Measurements from ENCODE around the gene TMEM178A.

TMEM178A gene

DNA sequence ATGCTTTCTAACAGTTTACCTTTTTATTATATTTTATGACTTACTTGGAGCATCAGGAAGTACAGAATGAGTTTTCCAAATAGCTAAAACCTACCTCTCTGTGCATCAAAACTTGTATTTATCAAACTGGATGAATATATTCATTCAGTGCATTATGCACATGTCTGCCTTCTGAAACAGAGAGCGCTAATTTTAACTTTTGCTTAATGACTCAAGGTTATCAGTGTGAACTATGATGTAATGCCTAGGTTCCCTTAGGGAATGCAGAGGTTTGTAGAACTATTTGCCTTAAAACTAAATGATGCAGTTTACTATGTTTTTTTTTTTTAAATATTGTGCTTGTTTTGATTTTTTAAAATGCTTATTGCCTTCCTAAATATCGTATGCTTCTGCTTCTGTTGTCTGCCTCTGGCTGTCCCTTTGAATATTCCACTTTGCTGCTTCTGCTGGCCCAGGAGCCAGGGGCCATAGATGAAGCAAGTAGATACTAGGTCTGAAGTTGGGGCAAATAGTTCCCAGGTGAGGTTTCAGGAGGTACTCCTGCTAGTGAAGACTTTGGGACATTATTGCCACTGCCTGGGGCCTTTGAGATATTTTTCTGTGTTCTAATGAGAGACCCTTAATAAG is 16.5 kb downstream of the TMEM178A start:
- DNase-seq, result no peak

DNA sequence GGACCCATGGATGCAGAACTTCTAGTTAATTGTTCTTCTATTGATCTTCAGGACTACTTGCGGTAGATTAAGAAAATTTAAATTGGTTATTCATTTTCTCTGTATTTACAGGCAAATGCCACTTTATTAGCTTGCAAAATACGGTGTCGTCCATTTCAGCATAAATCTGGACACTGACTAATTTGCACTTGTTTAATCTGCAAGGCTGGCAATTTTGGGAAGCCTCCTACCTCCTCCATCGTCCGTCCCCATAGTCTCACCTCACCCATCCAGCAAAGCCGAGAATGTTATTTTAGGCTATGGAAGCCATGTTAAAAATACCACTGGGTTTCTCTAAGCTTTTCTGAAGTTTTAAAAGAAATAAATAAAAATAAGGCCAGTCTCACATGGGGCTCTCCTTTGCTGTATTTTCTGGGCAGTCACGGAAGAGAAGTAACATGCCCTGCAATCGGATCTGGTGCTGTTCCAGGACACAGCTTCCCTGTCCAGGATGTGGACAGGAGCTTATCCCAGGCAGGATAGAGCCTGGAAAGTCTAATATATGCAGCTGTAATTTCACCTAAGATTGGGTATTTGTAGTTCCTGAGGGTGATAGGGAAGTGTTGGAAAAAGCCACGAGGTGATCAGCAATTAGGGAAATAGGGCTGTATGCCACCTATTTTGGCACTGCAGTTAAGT is 17.4 kb downstream of the TMEM178A start:
- no peak for DNase-seq

DNA sequence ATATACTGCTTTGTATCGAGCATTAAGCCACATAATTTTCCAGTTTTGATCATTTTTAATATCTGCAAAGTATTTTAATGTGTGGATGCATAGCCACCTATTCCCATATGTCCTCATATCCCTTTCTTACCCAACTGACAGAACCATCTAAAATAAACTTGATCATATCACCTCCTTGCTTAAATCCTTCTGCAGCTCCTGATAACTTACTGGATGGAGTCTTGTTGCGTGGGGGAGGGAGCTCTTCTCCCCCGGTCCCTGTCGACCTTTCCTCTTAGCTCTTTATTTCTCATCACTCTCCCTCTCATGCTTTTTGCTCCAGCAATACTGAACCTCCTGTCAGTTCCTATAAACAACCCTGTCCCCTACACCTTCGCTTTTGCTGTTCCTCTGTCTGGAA is 18.7 kb downstream of the TMEM178A start:
- no peak for DNase-seq

DNA sequence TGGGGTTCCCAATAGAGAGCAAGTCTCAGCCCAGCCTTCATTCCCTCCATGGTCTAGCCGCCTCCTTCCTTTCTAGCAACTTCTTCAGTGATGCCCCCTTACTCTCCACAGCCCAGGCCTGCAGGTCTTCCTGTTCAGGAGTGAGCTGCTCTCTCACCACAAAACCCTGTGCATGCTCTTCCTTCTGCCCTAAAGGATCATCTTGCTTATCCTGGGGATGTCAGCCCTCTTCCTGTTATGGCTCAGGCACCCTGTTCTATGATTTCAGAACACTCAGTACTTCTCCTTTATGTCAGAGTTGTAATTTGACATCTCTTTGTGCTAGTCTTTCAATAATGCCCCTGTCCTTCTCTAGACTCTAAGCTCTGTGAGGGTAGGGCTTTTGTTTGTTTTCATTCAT is 19.4 kb downstream of the TMEM178A start:
- DNase-seq, result no peak

DNA sequence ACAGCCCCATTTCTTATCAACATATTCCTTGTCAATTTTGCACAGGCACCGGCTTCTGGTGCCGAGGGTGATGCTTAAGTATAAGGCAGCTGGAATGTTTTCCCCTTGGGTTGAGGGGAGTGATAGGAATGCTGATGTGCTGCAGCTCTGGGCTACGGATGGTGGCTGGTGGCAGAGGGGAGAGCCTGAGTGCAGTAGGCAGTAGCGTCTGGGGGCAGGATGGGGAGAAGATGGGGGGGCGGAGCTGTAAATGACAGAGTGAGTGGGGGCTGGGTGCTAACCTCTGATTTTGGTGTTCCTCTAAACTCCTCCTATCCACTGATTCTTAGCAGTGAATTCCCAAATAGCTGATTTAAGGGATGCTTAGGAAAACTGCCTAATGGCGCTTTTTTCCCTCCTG is 20.7 kb downstream of the TMEM178A start:
- DNase-seq, result no peak

DNA sequence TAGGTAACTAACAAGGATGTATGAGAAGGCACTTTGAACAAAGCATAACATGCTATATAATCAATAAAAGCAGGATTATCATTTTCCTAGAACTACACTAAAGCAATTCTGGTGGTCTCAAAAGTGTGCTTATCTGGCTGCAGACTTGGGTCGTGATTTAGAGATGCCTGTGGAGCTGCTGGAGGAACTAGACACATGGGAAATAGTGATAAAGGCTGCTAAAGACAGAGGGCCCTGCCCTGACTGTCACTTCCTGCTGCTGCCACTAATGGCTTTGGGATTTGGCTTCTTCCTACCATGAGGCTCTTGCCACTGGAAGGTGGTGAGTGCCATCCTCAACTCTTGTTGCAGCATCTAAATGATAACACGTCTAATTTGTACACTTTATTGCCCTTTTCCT is 22.5 kb downstream of the TMEM178A start:
- DNase-seq, result no peak

DNA sequence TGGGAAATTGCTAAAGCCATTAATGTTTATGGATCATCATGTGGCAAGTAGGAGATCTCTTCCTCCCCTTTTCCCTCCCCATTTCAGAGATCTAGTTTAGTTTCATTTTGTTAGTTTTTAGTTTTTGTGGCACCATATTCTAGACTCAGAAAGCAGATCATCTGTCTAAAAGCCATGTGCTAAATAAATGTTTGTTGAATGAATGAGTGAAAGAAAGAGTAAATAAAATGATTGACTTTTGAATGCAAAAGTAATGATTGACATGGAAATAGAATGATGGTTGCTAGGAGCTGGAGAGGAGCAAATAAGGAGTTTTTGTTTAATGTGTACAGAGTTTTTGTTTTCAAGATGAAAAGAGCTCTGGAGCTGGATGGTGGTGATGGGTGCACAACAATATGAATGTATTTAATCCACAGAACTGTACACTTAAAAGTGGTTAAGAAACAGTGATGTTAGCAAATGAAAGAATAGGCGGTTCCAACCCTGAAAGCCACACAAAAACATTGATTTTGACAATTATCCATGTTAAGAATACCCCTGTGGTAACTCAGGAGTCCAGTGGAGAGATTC is 23.6 kb downstream of the TMEM178A start:
- peak; percentile 29 for DNase-seq

DNA sequence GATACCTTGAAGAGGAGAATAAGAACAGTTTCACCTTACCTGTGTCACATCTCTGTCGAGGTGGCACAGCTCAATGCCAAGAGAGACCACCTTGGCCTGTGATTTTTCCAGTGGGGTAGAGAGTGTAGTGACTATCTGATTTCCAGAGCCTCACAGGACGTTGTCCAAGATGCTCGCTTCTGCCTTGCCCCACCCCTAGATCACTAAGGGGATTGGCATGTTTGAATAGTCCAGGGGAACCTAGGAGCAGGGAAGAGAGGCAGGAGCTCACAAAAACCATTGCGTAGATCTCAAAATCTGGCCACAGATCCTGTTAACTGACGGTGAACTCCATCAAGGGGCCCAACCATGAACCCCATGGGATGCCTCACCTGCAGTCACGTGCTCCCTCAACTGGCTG is 24.2 kb downstream of the TMEM178A start:
- DNase-seq, result no peak

DNA sequence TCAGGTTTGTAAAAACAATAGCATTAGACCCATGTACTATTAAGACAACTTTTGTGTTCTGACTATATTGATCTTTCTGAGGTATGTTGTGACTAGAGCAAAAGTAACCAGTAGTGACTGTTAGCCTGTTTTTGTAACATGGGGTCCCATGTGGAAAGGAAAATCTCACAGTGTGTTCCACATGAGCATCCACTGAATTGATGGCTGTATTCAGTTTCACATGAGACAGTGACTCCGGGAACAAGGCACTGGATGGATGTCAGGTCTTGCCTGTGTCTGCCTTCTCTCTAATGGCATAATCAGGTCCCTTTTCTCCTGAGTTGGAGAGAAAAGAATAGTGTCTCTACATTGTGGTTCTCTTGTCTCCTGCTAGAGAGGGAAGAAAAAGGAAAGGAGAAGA is 27.5 kb downstream of the TMEM178A start:
- no peak for DNase-seq

DNA sequence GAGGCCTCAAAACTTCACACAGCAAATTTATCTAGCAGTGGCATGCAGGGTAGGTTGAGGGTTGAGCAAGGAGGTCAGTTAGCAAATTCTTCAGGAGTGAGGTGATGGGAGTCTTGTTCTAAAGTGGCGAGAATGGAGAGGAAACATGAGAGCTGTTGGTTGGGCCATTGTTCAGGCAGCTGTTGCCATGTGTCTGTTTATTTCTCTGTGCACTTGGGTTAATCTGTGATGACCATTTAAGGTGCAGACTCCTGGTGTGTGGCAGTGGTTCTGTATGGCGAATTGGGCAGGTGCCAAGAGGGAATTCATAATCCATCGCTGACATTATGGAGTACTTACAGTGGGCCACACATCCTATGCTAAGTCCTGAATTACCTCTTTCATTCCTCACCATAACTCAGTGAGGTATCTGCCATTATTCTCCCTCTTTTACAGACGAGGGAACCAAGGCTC is 30.4 kb downstream of the TMEM178A start:
- peak; percentile 90 for DNase-seq

DNA sequence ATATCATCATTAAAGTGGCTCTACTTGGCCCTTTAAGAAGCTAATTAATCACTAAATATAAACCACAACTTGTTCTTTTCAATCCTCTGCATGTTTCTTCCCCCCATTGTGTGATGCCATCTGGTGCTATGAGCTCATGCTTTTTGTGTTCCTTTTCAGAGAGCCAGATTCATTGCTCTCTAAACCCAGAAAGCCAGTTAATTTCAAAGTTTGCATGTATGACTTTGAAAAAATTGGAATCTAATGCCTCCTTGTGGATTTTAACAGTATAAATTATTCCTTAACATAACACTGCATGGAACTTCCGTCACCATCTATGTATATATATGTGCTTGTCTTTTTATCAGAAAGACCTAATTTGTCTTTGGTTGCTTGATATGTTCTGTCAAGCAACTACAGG is 31.1 kb downstream of the TMEM178A start:
- peak; percentile 45 for DNase-seq

DNA sequence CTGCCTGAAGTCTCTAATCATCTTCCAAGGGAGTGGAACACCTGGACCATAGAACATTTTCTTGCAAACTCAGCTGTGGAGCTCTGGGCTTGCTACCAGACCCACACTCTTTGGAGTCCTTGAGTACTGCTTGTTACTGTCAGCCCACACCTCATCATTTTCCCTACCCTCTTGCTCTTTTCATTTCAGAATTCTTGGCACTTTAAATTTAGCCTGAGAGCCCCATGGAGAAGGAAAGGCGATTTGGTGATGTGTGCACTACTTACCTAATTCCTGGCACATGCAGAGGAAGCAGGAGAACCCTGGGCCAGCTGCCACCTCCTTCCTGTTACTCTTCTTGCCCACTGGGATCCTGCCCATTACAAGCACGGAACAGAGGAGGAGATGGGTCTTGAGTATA is 31.7 kb downstream of the TMEM178A start:
- no peak for DNase-seq

DNA sequence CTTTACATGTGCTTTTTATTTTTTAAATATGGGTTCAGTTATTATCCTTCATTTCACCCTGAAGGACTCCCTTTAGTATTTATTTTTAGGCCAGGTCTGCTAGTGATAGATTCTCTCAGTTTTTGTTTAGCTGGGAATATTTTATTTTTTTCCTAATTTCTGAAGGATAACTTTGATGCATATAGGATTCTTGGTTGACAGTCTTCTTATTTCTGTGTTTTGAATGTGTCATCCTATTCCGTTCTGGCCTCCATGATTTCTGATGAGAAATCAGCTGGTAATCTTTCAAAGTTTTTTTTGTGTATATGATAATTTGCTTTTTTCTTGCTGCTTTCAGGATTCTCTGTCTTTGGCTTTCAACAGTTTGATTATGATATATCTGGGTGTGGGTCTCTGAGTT is 35.4 kb downstream of the TMEM178A start:
- DNase-seq, result no peak

DNA sequence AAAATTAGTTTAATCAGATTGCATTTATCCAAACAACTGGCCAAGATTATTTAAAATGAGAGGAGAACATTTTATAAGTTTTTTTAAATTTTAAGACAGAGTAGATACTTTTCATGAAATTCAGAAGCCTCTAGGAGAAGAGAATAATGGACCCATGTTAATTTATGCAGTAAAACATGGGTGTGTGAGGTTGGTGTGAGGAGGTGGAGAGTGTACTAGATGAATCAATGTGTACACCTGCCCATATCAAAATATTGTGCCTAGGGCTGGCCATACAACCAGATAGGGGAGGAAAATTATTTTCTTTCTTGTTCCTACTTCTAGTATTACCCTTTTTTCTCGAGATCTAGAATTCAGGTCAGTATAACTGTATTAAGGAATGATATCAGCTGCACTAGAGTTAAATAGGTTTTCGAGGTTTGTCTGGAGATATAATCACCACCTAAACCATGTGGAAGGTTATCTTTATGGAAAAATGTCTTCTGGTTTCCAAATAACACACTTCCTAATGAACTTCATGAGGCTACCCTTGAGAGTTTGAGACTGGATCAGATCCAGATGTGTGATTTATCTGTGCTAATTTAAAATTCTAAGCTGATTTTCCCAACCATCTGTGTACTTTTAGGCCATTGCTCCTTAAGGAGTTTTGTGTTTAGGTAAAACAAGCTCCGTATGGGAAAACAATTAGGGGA is 37.6 kb downstream of the TMEM178A start:
- no peak for DNase-seq

DNA sequence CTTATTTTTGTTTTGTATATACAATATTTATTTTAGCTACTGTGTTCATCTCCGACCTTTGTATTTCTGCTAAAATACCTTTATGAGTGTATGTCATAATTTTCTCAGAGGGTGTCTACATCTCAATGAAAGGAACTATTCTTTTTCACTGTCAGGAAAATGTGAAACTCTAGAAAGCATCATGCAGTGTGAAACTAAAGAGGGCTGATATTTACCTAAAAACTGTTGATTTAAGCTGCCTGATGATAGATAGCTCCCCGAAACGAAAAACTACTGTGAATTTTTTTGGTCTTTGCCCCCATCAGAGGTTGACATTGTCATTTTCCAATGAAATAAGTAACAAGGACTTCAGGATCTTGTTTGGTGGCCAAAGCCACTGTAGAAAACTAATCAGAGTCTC is 38.8 kb downstream of the TMEM178A start:
- DNase-seq, result no peak

DNA sequence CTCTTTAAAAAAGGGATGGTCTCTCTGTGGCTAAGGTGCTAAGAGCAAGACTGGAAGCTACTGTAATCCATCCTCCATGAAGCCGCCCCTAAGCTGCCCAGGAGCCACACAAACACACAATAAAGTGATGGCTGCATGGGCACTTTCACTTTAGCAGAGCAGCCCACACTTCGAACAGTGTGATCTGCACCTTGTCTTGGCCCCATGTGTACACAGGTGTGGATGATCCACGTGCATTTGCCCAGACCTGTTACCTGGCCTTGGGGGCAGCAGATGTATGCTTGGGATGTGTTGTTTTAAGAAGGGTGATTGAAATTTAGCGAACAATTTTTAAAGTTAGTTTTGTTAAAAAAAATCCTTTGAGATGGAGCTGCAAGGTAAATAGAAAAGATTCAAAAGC is 39.9 kb downstream of the TMEM178A start:
- no peak for DNase-seq

DNA sequence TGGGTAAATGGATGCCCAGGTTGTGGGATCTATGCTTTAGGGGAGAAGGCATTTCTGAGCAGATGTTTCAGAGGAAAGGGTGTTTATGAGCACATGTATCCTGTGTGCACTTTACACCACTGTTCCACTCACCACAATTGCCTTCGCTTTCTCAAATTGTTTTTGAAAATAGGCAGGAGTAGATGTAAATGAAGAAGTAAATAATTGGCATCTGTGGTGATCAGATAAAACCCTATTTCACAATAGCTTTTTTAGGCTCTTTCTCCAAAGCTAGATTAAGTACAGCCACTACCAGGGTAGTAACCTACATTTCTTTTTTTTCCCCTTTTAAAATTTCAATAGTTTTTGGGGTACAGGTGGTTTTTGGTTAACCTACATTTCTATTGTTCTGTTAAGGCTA is 40.6 kb downstream of the TMEM178A start:
- DNase-seq, result no peak

DNA sequence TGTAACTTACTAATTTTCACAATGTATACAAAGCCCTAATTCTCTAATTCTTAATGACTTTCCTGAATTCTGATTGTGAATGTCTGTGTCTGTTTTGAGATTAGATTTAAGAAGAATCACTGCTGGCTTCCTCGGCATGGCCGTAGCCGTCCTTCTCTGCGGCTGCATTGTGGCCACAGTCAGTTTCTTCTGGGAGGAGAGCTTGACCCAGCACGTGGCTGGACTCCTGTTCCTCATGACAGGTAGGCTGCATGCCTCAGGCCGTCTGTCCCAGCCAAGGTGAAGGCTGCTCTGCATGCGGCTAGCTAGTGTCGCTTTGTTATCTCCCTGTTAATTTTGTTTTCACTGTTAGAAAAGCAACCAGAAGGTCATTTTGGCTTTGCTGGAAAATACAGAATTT is 41.2 kb downstream of the TMEM178A start:
- no peak for DNase-seq

DNA sequence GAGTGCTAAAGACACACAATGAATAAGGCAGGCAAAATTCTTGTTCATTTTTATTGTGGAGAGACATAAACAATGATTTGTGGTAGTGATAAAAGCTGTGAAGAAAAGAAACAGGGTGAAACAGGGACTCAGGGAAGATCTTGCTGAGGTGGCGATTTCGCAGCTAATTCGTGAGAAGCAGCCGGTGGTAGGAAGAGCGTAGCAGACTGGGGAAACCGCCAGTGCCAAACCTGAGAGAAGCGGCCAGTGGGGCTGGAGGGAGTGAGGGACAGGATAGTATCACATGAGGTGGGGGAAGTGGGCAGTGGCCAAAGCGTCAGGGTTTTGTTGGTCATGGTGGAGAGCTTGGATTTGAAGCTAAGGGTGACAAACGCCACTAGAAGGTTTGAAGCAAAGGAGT is 42.3 kb downstream of the TMEM178A start:
- DNase-seq, result no peak

DNA sequence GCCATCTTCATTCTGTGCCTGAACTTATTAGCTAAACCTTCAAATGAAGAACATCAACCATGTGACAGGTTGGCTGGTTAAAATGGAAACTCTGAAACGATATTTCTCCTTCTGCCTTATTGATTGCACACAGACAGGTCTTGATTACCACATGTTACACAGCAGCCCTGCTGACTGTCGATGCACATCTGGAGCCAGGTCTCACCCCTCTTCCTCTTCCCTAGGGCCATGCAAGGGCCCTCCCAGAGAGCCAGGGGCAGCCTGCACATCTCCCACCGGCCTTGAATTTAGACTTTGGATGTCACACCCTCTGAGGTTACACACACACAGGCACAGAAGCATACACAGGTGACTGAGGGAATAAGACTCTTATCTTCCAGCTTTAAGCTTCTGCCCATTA is 45.1 kb downstream of the TMEM178A start:
- no peak for DNase-seq

DNA sequence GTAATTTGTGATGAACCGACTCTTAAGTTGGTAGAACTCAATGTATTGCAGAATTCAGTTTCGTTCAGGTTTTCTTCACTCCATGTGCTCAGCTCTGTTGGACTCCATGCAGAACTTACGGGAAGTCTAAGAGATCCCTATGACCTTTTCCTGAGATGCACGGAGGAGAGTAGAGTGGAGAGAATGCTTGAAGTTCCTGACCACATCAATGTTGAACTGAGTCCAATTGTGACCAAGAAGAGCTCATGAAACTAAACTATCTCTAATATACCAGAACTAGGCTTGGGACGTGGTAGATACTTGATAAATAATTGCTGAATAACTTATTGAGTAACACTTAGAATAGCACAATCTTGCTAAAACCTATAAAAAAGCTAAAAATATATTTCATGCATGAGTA is 47.2 kb downstream of the TMEM178A start:
- no peak for DNase-seq

DNA sequence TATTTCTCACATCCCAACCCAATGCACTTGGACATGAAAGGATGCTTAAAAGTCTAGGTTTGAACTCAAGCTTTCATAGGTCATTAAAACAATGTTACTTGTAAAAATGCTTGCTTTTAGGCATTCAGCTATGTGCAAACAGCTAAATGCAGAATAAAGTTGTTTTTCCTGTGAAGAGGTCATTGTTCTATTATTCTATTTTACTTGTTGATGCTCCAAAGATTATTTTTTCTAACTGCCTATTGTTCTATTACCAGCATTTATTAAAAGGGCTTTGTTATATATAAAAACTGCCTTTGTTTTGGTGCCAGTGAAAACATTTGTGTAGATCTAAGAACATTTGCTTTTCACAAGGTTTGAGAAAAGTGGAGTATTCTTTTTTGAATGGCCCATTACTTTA is 49.4 kb downstream of the TMEM178A start:
- DNase-seq, result no peak

DNA sequence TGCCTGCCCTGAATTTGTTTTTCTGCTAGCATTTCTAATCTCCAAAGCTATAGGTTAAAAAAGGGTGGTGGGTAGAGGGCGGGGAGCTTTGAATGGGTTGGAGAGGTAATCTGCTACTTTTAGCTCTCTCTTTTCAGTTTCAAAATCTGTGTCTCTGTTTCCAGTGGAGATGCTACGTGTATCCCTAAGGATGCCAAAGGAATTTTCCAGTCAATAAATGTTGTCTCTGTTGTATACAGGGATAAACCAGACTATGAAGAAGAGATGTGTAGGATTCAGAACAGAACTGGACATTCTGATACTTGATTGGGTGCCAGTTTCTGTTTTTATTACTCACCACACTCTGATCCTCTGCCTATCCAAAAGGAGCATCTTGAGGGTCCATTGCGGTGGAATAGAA is 50.1 kb downstream of the TMEM178A start:
- no peak for DNase-seq

DNA sequence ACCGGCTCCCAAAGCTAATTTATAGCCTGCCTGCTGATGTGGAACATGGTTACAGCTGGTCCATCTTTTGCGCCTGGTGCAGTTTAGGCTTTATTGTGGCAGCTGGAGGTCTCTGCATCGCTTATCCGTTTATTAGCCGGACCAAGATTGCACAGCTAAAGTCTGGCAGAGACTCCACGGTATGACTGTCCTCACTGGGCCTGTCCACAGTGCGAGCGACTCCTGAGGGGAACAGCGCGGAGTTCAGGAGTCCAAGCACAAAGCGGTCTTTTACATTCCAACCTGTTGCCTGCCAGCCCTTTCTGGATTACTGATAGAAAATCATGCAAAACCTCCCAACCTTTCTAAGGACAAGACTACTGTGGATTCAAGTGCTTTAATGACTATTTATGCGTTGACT is 51.4 kb downstream of the TMEM178A start:
- no peak for DNase-seq
